ENCODE data around the gene SRGAP1.

DNA sequence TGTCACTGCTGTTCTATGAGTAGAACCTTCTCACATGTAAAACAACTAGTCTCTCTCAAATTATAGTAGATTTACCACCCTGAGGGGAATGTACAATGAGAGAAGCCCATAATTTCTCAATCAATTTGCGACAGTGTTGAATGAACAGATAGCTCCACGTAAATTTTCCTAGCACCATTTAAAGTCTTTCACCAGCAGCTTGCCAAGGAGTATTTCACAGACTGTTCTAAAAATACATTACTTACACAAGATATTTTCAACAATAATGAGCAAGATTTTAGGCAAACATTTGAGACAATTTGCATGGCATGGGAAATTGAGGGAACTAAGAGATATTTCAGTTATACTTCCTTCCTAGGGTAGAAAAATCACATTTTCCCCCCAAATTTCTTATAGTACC, 226.0 kb downstream of the SRGAP1 start:
- TF ChIP-seq ZNF224 (CRISPR knock-in tag; IDR thresholded peaks at IDR 0.05) = no peak
- TF ChIP-seq PTRF (tag; IDR thresholded peaks at IDR 0.05) = no peak
- TF ChIP-seq, protein P1, sequence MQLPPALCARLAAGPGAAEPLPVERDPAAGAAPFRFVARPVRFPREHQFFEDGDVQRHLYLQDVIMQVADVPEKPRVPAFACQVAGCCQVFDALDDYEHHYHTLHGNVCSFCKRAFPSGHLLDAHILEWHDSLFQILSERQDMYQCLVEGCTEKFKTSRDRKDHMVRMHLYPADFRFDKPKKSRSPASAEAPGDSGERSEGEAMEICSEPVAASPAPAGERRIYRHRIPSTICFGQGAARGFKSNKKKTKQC (CRISPR knock-in tag; IDR thresholded peaks at IDR 0.05) = no peak
- no peak for TF ChIP-seq ZBTB8A (IDR thresholded peaks at IDR 0.05; ENCODE audit: partially characterized antibody)
- no peak for TF ChIP-seq REST (IDR thresholded peaks at IDR 0.05; ENCODE audit: borderline replicate concordance)
- TF ChIP-seq REST (CRISPR knock-in tag; IDR thresholded peaks at IDR 0.05; ENCODE audit: low read depth) = no peak
- TF ChIP-seq EZH2 (IDR thresholded peaks at IDR 0.05; ENCODE audit: borderline replicate concordance, low read depth, low read length) = no peak
- TF ChIP-seq, protein P2, sequence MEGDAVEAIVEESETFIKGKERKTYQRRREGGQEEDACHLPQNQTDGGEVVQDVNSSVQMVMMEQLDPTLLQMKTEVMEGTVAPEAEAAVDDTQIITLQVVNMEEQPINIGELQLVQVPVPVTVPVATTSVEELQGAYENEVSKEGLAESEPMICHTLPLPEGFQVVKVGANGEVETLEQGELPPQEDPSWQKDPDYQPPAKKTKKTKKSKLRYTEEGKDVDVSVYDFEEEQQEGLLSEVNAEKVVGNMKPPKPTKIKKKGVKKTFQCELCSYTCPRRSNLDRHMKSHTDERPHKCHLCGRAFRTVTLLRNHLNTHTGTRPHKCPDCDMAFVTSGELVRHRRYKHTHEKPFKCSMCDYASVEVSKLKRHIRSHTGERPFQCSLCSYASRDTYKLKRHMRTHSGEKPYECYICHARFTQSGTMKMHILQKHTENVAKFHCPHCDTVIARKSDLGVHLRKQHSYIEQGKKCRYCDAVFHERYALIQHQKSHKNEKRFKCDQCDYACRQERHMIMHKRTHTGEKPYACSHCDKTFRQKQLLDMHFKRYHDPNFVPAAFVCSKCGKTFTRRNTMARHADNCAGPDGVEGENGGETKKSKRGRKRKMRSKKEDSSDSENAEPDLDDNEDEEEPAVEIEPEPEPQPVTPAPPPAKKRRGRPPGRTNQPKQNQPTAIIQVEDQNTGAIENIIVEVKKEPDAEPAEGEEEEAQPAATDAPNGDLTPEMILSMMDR (IDR thresholded peaks at IDR 0.05 in 2 of 3, conservative IDR thresholded peaks at IDR 0.05 in 1 of 3; ENCODE audit: insufficient read depth in 2 of 3, low read depth in 1 of 3, low read length in 3 of 3) = no peak
- TF ChIP-seq EP300 (IDR thresholded peaks at IDR 0.05; ENCODE audit: low read length) = no peak
- TF ChIP-seq GATA2 (CRISPR knock-in tag; IDR thresholded peaks at IDR 0.05) = no peak
- no peak for TF ChIP-seq HLTF (IDR thresholded peaks at IDR 0.05)
- no peak for TF ChIP-seq ZKSCAN8 (CRISPR knock-in tag; IDR thresholded peaks at IDR 0.05)
- no peak for TF ChIP-seq ZNF589 (CRISPR knock-in tag; IDR thresholded peaks at IDR 0.05; ENCODE audit: low read depth)
- TF ChIP-seq CHD4 (IDR thresholded peaks at IDR 0.05; ENCODE audit: insufficient read depth, insufficient replicate concordance, low read depth, low read length, poor library complexity, severe bottlenecking) = no peak

Data from K562 (cell line).